OCI-LY7 (cell line): ENCODE measurements around the gene CHM. TPM values are rescaled to one million over a fixed set of nuclear protein-coding genes. Genes with fewer than 3 reads are reported as not detected.

Experiments
- BruUV-seq: library from RNA; stranded (reverse); fragments of 400-500 nt; replicated peaks from 2 replicates; lab custom pipeline; 2021; lab: Mats Ljungman, UMichigan
- CTCF ChIA-PET: fragments of 300-600 bp; sonication (Branson Sonifier 250); formaldehyde crosslinking; loops from one replicate; lab custom pipeline; 2022; ENCODE audit warnings: antibody characterized with exemption; ENCODE audit not compliant: unreplicated experiment; lab: Charles Lee
- POLR2A ChIA-PET: fragments of 300-600 bp; sonication (Branson Sonifier 250); formaldehyde crosslinking; loops from one replicate; lab custom pipeline; 2022; ENCODE audit warnings: antibody characterized with exemption; lab: Charles Lee
- DNase-seq: peaks from one replicate; pipeline ENCODE4 v3.0.0-alpha.2; 2015; ENCODE audit warnings: low spot score
- H2AFZ ChIP-seq: fragments of 200-600 bp; sonication (generic), shearing (Covaris generic); 2 replicates; pipeline ENCODE4 v1.6.1; 2014; ENCODE audit warnings: mild to moderate bottlenecking, antibody characterized with exemption, low read length, moderate library complexity
- H3K27ac ChIP-seq: fragments of 200-600 bp; sonication (generic); 2 replicates; pipeline ENCODE4 v1.5.1; 2014; ENCODE audit warnings: mixed run types, low read depth, mild to moderate bottlenecking, moderate library complexity, low read length, inconsistent platforms; ENCODE audit not compliant: poor library complexity, severe bottlenecking
- H3K36me3 ChIP-seq: fragments of 200-600 bp; sonication (generic); 2 replicates; pipeline ENCODE4 v1.6.1; 2014; ENCODE audit warnings: mild to moderate bottlenecking, antibody characterized with exemption, low read length, moderate library complexity, mixed read lengths; ENCODE audit not compliant: insufficient read depth
- H3K4me1 ChIP-seq: fragments of 200-600 bp; sonication (generic); 2 replicates; pipeline ENCODE4 v1.5.1; 2014; ENCODE audit warnings: mild to moderate bottlenecking, low read length; ENCODE audit not compliant: insufficient read depth, poor library complexity, severe bottlenecking
- H3K4me2 ChIP-seq: fragments of 200-600 bp; sonication (generic); 2 replicates; pipeline ENCODE4 v1.6.1; 2014; ENCODE audit warnings: mild to moderate bottlenecking, low read length
- H3K4me3 ChIP-seq: fragments of 200-600 bp; sonication (generic); 2 replicates; pipeline ENCODE4 v1.5.1; 2014; ENCODE audit warnings: mild to moderate bottlenecking, low read depth, low read length; ENCODE audit not compliant: poor library complexity, severe bottlenecking
- H3K79me2 ChIP-seq: fragments of 200-600 bp; sonication (generic); 2 replicates; pipeline ENCODE4 v1.6.1; 2016; ENCODE audit warnings: low read depth, mild to moderate bottlenecking, low read length, moderate library complexity, mixed read lengths; ENCODE audit not compliant: insufficient read depth
- H3K9me2 ChIP-seq: fragments of 200-600 bp; sonication (generic); 2 replicates; pipeline ENCODE4 v1.6.1; 2016; ENCODE audit warnings: mild to moderate bottlenecking, low read length, mixed read lengths; ENCODE audit not compliant: insufficient read depth
- H3K9me3 ChIP-seq: fragments of 200-600 bp; sonication (generic); 2 replicates; pipeline ENCODE4 v1.6.1; 2014; ENCODE audit warnings: mild to moderate bottlenecking, mixed run types, low read length, mixed read lengths
- H4K20me1 ChIP-seq: fragments of 200-600 bp; sonication (generic); 2 replicates; pipeline ENCODE4 v1.6.1; 2014; ENCODE audit warnings: mild to moderate bottlenecking, antibody characterized with exemption, low read length, moderate library complexity, mixed read lengths; ENCODE audit not compliant: insufficient read depth
- CTCF ChIP-seq: fragments of 200-600 bp; sonication (generic); conservative IDR thresholded peaks from 2 replicates; pipeline ENCODE4 v1.5.1; 2014; ENCODE audit warnings: mild to moderate bottlenecking, antibody characterized with exemption, low read length, moderate library complexity, mixed read lengths
- EZH2phosphoT487 ChIP-seq: fragments of 200-600 bp; sonication (generic); IDR thresholded peaks from 2 replicates; pipeline ENCODE4 v1.6.1; 2018; ENCODE audit warnings: low read depth, borderline replicate concordance, mild to moderate bottlenecking, mixed run types, antibody characterized with exemption, low read length, moderate library complexity, mixed read lengths
- intact Hi-C: fragments of 100-400 bp; cut with micrococcal nuclease; formaldehyde crosslinking; loops from one replicate; pipeline ENCODE4 v1.10.0; 2022; ENCODE audit not compliant: unreplicated experiment
- total RNA-seq, 2 experiments: library from RNA; depleted of rRNA in 1 of 2; stranded (reverse); fragments of >200 nt in 1 of 2; shearing (Covaris generic) in 1 of 2; gene quantifications; 2 replicates each; pipeline ENCODE4 v1.2.3, GENCODE V29; 2014 to 2022

Gene CHM
- total RNA-seq, 2 experiments from 2014 or later, result 4.8 to 15.7 TPM

DNA sequence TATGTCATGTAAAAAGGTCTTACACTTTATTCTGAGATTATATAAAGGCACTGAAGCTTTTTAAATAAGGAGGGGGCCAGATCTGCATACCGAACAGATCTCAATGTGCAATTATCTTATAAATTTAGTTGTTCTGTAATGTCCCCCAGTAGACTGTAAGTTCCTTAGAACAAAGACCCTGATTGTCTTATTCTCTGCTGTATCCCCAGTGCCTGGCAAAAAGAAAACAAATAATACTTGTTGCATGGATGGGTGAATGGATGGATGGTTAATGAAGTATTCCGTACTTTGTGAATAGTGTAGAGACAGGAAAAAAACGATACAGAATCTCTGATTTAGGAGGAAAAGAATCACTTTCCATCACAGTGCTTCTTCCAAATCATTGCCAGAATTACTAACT lies 141.5 kb downstream of the CHM start:
- H3K27ac ChIP-seq, result no peak overlapping the region
- no peak overlapping the region for H2AFZ ChIP-seq
- H3K4me2 ChIP-seq, result no peak overlapping the region
- no peaks in the 10 kb centered on the region for H3K9me3 ChIP-seq
- H3K36me3 ChIP-seq, result no peaks in the 10 kb centered on the region; the same call in 1 of the 2 replicates
- no peak overlapping the region for H3K4me3 ChIP-seq
- ChIA-PET POLR2A (no interaction called here), CTCF (no interaction called here)
- TF ChIP-seq CTCF (no peak), EZH2phosphoT487 (no peak)
- no peaks in the 10 kb centered on the region for H3K9me2 ChIP-seq
- DNase-seq, result no peak
- intact Hi-C loops, result no loop called here
- no TSS peak for BruUV-seq
- H3K4me1 ChIP-seq, result no peaks in the 10 kb centered on the region
- H3K79me2 ChIP-seq, result no peaks in the 10 kb centered on the region
- no peaks in the 10 kb centered on the region for H4K20me1 ChIP-seq

GRCh38 chrX:85903692-85904471 lies 143.5 kb downstream of the CHM start:
- DNase-seq, result no peak
- POLR2A ChIA-PET, result interaction anchor here (0.5 to 1.0 kb wide), 2 partner anchors 11 to 83 kb away, joined by 3 read pairs; no protein-coding TSS in a partner anchor
- Histone ChIP-seq H3K9me2 (no peaks in the 10 kb centered on the region), H3K4me1 (no peaks in the 10 kb centered on the region), H4K20me1 (no peaks in the 10 kb centered on the region), H3K27ac (no peak overlapping the region), H3K36me3 (no peaks in the 10 kb centered on the region), H2AFZ (no peak overlapping the region), H3K4me3 (no peak overlapping the region), H3K79me2 (no peaks in the 10 kb centered on the region), H3K9me3 (no peaks in the 10 kb centered on the region), H3K4me2 (no peak overlapping the region)
- intact Hi-C loops, result no loop called here
- TF ChIP-seq EZH2phosphoT487 (no peak), CTCF (no peak)
- CTCF ChIA-PET, result no interaction called here
- no TSS peak for BruUV-seq
